Neural cell (in vitro differentiated cells): ENCODE results near the gene ACTN4. TPM values are rescaled to one million over a fixed set of nuclear protein-coding genes. Genes with fewer than 3 reads are reported as not detected.

Experiments
- H2AFZ ChIP-seq: fragments of 200-600, 300-800 bp; sonication (generic), shearing (Covaris generic); 2 replicates; pipeline ENCODE4 v1.6.0; 2014; ENCODE audit warnings: low read depth, mild to moderate bottlenecking, antibody characterized with exemption, low read length, moderate library complexity
- H3F3A ChIP-seq: fragments of 200-600 bp; shearing (Covaris generic); 2 replicates; pipeline ENCODE4 v1.6.1; 2016; ENCODE audit warnings: mild to moderate bottlenecking, moderate library complexity, mixed read lengths, antibody characterized with exemption, low read length; ENCODE audit not compliant: insufficient read depth, poor library complexity, severe bottlenecking
- H3K27ac ChIP-seq: fragments of 200-600, 300-800 bp; sonication (generic), shearing (Covaris generic); 2 replicates; pipeline ENCODE4 v1.5.1; 2014; ENCODE audit warnings: mild to moderate bottlenecking, low read length, moderate library complexity
- H3K27me3 ChIP-seq: fragments of 300-800, 200-600 bp; sonication (generic), shearing (Covaris generic); 2 replicates; pipeline ENCODE4 v1.6.0; 2014; ENCODE audit warnings: mild to moderate bottlenecking, low read depth, low read length, moderate library complexity; ENCODE audit not compliant: insufficient read depth
- H3K36me3 ChIP-seq: fragments of 300-800, 200-600 bp; sonication (generic), shearing (Covaris generic); 2 replicates; pipeline ENCODE4 v1.5.1; 2014; ENCODE audit warnings: mild to moderate bottlenecking, antibody characterized with exemption, low read length, moderate library complexity; ENCODE audit not compliant: insufficient read depth
- H3K4me2 ChIP-seq: fragments of 300-800, 200-600 bp; sonication (generic), shearing (Covaris generic); 2 replicates; pipeline ENCODE4 v1.6.0; 2014; ENCODE audit warnings: mild to moderate bottlenecking, low read length
- H3K4me3 ChIP-seq: fragments of 300-800, 200-600 bp; sonication (generic), shearing (Covaris generic); 2 replicates; pipeline ENCODE4 v1.5.1; 2014; ENCODE audit warnings: mild to moderate bottlenecking, low read length, moderate library complexity
- H3K79me2 ChIP-seq: fragments of 200-600 bp; shearing (Covaris generic); replicated peaks from 2 replicates; pipeline ENCODE4 v1.6.0; 2014; ENCODE audit warnings: mild to moderate bottlenecking, low read length, moderate library complexity; ENCODE audit not compliant: insufficient read depth
- H3K9ac ChIP-seq: fragments of 300-800, 200-600 bp; sonication (generic), shearing (Covaris generic); 2 replicates; pipeline ENCODE4 v1.6.1; 2016; ENCODE audit warnings: mild to moderate bottlenecking, low read length, mixed read lengths
- H3K9me2 ChIP-seq: fragments of 200-600 bp; shearing (Covaris generic); 2 replicates; pipeline ENCODE4 v1.6.1; 2016; ENCODE audit warnings: mild to moderate bottlenecking, low read length, mixed read lengths; ENCODE audit not compliant: insufficient read depth
- H3K9me3 ChIP-seq: fragments of 200-600, 300-800 bp; sonication (generic), shearing (Covaris generic); 2 replicates; pipeline ENCODE4 v1.6.1; 2016; ENCODE audit warnings: mild to moderate bottlenecking, mixed run types, low read length, moderate library complexity, mixed read lengths
- H4K20me1 ChIP-seq: fragments of 200-600 bp; shearing (Covaris generic); 2 replicates; pipeline ENCODE4 v1.6.1; 2016; ENCODE audit warnings: mild to moderate bottlenecking, mixed run types; ENCODE audit not compliant: insufficient read depth
- CTCF ChIP-seq: fragments of 450-650 bp; IDR thresholded peaks from 2 replicates; pipeline ENCODE4 v1.5.1; 2014; ENCODE audit warnings: antibody characterized with exemption, mild to moderate bottlenecking, moderate library complexity; ENCODE audit not compliant: poor library complexity, severe bottlenecking
- EP300 ChIP-seq: fragments of 450-650 bp; conservative IDR thresholded peaks from 2 replicates; pipeline ENCODE4 v1.6.1; 2014; ENCODE audit warnings: antibody characterized with exemption, mild to moderate bottlenecking, moderate library complexity; ENCODE audit not compliant: poor library complexity, severe bottlenecking
- EZH2 ChIP-seq: fragments of 200-600, 300-800 bp; shearing (Covaris generic), sonication (generic); IDR thresholded peaks from 2 replicates; pipeline ENCODE4 v1.6.1; 2014; ENCODE audit warnings: antibody characterized with exemption, low read length, borderline replicate concordance, mild to moderate bottlenecking; ENCODE audit not compliant: insufficient read depth, poor library complexity, severe bottlenecking
- MXI1 ChIP-seq: fragments of 450-650 bp; conservative IDR thresholded peaks from 2 replicates; pipeline ENCODE4 v1.6.1; 2014; ENCODE audit warnings: antibody characterized with exemption, mild to moderate bottlenecking; ENCODE audit not compliant: poor library complexity, severe bottlenecking
- POLR2AphosphoS5 ChIP-seq: IDR thresholded peaks from 2 replicates; pipeline ENCODE4 v1.6.1; 2012
- RAD21 ChIP-seq: fragments of 450-650 bp; conservative IDR thresholded peaks from 2 replicates; pipeline ENCODE4 v1.6.1; 2014; ENCODE audit warnings: antibody characterized with exemption, mild to moderate bottlenecking, moderate library complexity
- REST ChIP-seq: IDR thresholded peaks from 2 replicates; pipeline ENCODE4 v1.6.1; 2012; ENCODE audit warnings: borderline replicate concordance
- SMC3 ChIP-seq: fragments of 450-650 bp; conservative IDR thresholded peaks from 2 replicates; pipeline ENCODE4 v1.6.1; 2014; ENCODE audit warnings: antibody characterized with exemption, mild to moderate bottlenecking, moderate library complexity; ENCODE audit not compliant: poor library complexity
- TAF1 ChIP-seq: IDR thresholded peaks from 2 replicates; pipeline ENCODE4 v1.6.1; 2012; ENCODE audit warnings: low read depth
- polyA plus RNA-seq: library from polyadenylated mRNA; depleted of rRNA; stranded (reverse); fragments of >200 nt; gene quantifications from 2 replicates; pipeline ENCODE4 v1.2.3, GENCODE V29; 2014

ACTN4 gene
- polyA plus RNA-seq, 1 donor from 2014 or later, result 54.0 TPM

GRCh38 chr19:38615007-38615581 lies 32.4 kb upstream of the ACTN4 start:
- Histone ChIP-seq H3F3A (no peaks in the 10 kb centered on the region), H4K20me1 (no peaks in the 10 kb centered on the region), H3K27ac (no peak overlapping the region), H3K79me2 (peaks cover 10% of the 10 kb centered on the region), H3K9me3 (no peaks in the 10 kb centered on the region), H3K9me2 (no peaks in the 10 kb centered on the region), H2AFZ (no peak overlapping the region), H3K4me3 (no peak overlapping the region), H3K36me3 (no peaks in the 10 kb centered on the region), H3K27me3 (no peaks in the 10 kb centered on the region), H3K4me2 (no peak overlapping the region), H3K9ac (no peak overlapping the region)
- TF ChIP-seq POLR2AphosphoS5, result no peak
- TF ChIP-seq RAD21, result no peak
- no peak for TF ChIP-seq EZH2
- TF ChIP-seq EP300, result no peak
- TF ChIP-seq TAF1, result no peak
- no peak for TF ChIP-seq CTCF
- no peak for TF ChIP-seq SMC3
- no peak for TF ChIP-seq REST
- TF ChIP-seq MXI1, result no peak

GRCh38 chr19:38616265-38616664 lies 31.2 kb upstream of the ACTN4 start:
- peaks cover 11% of the 10 kb centered on the region for H3K79me2 ChIP-seq
- H3K4me2 ChIP-seq, result no peak overlapping the region
- no peaks in the 10 kb centered on the region for H3F3A ChIP-seq
- no peak overlapping the region for H3K9ac ChIP-seq
- no peaks in the 10 kb centered on the region for H3K27me3 ChIP-seq
- TF ChIP-seq TAF1 (no peak), POLR2AphosphoS5 (no peak), EP300 (no peak), SMC3 (no peak), REST (no peak), RAD21 (no peak), MXI1 (no peak), EZH2 (no peak), CTCF (no peak)
- no peaks in the 10 kb centered on the region for H3K9me2 ChIP-seq
- no peak overlapping the region for H2AFZ ChIP-seq
- H3K36me3 ChIP-seq, result no peaks in the 10 kb centered on the region
- no peak overlapping the region for H3K27ac ChIP-seq
- no peaks in the 10 kb centered on the region for H3K9me3 ChIP-seq
- no peaks in the 10 kb centered on the region for H4K20me1 ChIP-seq
- no peak overlapping the region for H3K4me3 ChIP-seq
